Natural killer cell treated with Interleukin-12 subunit alpha and Interleukin-12 subunit beta and Interleukin-15 and Interleukin-18, amount 100 ng/mL, for 72 hours (primary cell): ENCODE measurements around the gene NEU4. TPM values are rescaled to one million over a fixed set of nuclear protein-coding genes. Genes with fewer than 3 reads are reported as not detected.

Source experiments
- ATAC-seq, 2 donors: fragments of 150-1000 bp; cut with Tn5 transposase in 1 of 2; sonication (Bioruptor Pico), chemical (Tn5 transposase) in 1 of 2; 2 replicates each; pipeline ENCODE4 v1.10.0; 2021
- DNase-seq: peaks from one replicate; pipeline ENCODE4 v3.0.0; 2022; ENCODE audit warnings: low spot score
- H3K27ac Mint-ChIP-seq, 2 donors: 1 replicate in 1 of 2; 2 replicates in 1 of 2; pipeline ENCODE4 v1.8.0; 2022; ENCODE audit warnings: mixed read lengths in 2 of 2, mild to moderate bottlenecking in 1 of 2, moderate library complexity in 1 of 2
- H3K27me3 Mint-ChIP-seq, 2 donors: 1 replicate in 1 of 2; 2 replicates in 1 of 2; pipeline ENCODE4 v1.8.0; 2022; ENCODE audit warnings: mixed read lengths in 2 of 2
- H3K36me3 Mint-ChIP-seq: one replicate; pipeline ENCODE4 v1.8.0; 2022; ENCODE audit warnings: mixed read lengths
- H3K4me1 Mint-ChIP-seq, 2 donors: 1 replicate in 1 of 2; 2 replicates in 1 of 2; pipeline ENCODE4 v1.8.0; 2022; ENCODE audit warnings: low read depth in 2 of 2, mixed read lengths in 2 of 2, mild to moderate bottlenecking in 1 of 2
- H3K4me3 Mint-ChIP-seq: one replicate; pipeline ENCODE4 v1.8.0; 2022; ENCODE audit warnings: mixed read lengths
- H3K9me3 Mint-ChIP-seq: 2 replicates; pipeline ENCODE4 v1.8.0; 2022; ENCODE audit warnings: mixed read lengths
- total RNA-seq, 2 donors: library from RNA; stranded (reverse); gene quantifications; one replicate each; pipeline ENCODE4 v1.2.3, GENCODE V29; 2022

Gene NEU4
- total RNA-seq, 2 donors from 2014 or later, result 0.86 to 3.8 TPM

DNA sequence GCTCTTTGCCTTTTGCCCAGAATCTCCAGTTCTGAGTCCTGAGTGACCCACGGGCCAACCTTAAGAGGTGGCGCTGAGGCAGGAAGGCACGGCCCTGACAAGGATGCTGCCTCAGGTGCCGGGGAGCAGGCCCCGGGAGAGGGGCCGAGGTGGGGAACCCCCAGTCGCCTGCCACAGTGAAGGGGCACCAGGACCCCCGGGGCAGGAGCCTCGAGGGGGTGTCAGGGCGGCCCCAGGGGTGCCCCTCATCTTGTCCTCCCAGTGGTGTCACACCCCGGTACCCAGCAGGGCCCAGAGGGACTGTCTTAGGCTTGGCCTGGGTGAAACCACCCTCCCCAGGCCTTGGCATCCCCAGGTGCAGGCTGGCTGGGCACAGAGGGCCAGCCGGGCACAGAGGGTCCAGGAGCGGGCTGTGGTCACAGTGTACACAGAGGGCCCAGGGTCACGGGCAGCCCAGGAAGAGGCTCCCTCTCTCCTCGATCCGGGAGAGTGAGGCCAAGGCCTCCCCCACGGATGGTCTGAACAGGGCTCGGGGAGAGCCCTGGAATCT is 48.7 kb downstream of the NEU4 start:
- H3K27ac Mint-ChIP-seq, result no peak overlapping the region
- peaks cover 14 to 17% of the 10 kb centered on the region in 2 donors for H3K4me1 Mint-ChIP-seq

GRCh38 chr2:241858206-241859016 is 49.4 kb downstream of the NEU4 start, which contains the start of gene PDCD1:
Gene PDCD1, minus strand, starts transcription at chr2:241858894. Its CDS starts 56 bp downstream, at chr2:241858838.
- peak in 1 of 2 donors; percentile 15 for ATAC-seq
- Mint-ChIP-seq H3K4me3 (peak within 1 kb of the TSS; percentile 59), H3K9me3 (peaks cover 4% of the 10 kb centered on the region), H3K27ac (peak within 1 kb of the TSS in 1 of 2 donors; percentile 15), H3K4me1 (peaks cover 22 to 24% of the 10 kb centered on the region in 2 donors), H3K36me3 (peaks cover 8% of the 10 kb centered on the region), H3K27me3 (peaks cover 14 to 15% of the 10 kb centered on the region in 2 donors)
- peak; percentile 58 for DNase-seq

More for the DNA sequence above, 48.7 kb downstream of the NEU4 start:
- peaks cover 8% of the 10 kb centered on the region for H3K36me3 Mint-ChIP-seq
- H3K27me3 Mint-ChIP-seq, result peaks cover 14 to 15% of the 10 kb centered on the region in 2 donors
- peaks cover 4% of the 10 kb centered on the region for H3K9me3 Mint-ChIP-seq
- ATAC-seq (no peak), DNase-seq (peak; percentile 51)
- peak overlapping the region; percentile 16 for H3K4me3 Mint-ChIP-seq

DNA sequence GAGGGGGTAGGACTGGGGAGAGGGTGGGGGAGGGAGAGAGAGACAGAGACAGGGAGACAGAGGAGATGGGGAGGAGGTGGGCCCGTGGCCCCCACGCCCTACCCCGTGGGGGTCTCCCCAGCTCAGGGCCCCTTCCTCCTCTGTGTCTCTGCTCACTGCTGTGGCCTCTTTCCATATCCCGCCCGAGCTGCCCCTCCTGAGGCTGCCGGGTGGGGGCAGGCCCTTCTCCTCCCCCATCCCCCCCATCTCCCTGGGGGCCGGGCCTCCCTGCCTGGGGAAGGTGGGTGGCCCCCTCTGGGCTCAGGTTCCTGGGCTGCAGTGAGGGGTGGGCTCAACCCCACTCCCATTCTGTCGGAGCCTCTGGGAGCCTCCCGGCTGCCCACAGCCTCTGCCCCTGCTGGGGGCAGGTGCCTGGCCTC is 50.0 kb downstream of the NEU4 start:
- ATAC-seq (no peak), DNase-seq (peak; percentile 57)
- Mint-ChIP-seq H3K9me3 (peaks cover 5% of the 10 kb centered on the region), H3K36me3 (peaks cover 10% of the 10 kb centered on the region), H3K4me3 (no peak overlapping the region), H3K27ac (no peak overlapping the region), H3K4me1 (peaks cover 26 to 27% of the 10 kb centered on the region in 2 donors), H3K27me3 (peaks cover 15 to 17% of the 10 kb centered on the region in 2 donors)

GRCh38 chr2:241859436-241860183 is 50.6 kb downstream of the NEU4 start:
- peaks cover 16% of the 10 kb centered on the region for H3K36me3 Mint-ChIP-seq
- DNase-seq, result peak; percentile 61
- H3K4me3 Mint-ChIP-seq, result peak overlapping the region; percentile 59
- peaks cover 10% of the 10 kb centered on the region for H3K9me3 Mint-ChIP-seq
- ATAC-seq, result no peak
- H3K27me3 Mint-ChIP-seq, result peaks cover 21 to 23% of the 10 kb centered on the region in 2 donors
- H3K4me1 Mint-ChIP-seq, result peaks cover 32% of the 10 kb centered on the region in 2 donors
- peak overlapping the region in 1 of 2 donors; percentile 15 for H3K27ac Mint-ChIP-seq

DNA sequence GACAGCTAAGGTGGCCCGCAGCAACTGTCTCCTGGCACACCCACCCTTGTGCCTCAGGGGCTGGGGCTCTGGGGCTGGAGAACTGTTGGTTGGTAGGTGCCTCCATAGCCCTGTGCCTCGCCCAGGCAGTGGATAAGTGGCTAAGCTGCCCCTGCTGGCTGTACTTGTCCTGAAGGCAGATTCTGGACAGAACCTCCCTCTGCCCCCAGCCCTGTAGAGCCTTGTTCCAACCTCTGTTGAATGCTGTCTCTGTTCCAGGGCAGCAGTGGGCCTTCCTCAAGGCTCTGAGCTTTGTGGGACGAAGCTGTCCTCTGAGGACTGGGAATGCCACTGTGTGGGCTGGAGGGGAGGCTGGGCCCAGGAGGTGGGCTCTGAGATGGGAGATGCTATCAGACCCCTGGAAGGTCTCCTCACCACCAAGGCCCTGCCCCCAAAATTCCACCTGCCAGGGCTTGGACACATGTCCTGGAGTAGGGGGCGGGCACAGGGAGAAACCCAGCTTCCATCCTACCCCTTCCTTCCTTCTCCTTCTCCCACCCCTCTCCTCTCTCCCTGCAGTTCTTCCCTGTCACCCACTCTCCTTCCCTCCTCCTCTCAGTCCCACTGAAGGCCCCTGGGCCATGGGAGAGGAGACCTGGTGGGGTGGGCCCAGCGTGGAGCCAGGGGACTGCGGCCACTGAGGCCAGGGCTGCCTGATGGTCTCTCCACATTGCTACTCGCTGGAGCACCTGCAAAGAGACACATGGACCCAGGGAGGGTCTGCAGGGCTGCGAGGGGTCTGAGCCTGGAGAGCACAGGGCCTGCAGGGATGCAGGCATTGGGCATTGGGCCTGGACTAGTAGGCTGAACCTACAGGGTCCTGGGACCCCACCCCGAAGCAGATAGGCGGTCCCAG is 51.4 kb downstream of the NEU4 start:
- H3K36me3 Mint-ChIP-seq, result peaks cover 24% of the 10 kb centered on the region
- H3K27ac Mint-ChIP-seq, result no peak overlapping the region
- peaks cover 16% of the 10 kb centered on the region for H3K9me3 Mint-ChIP-seq
- H3K4me1 Mint-ChIP-seq, result peaks cover 40 to 41% of the 10 kb centered on the region in 2 donors
- DNase-seq (peak; percentile 42), ATAC-seq (no peak)
- no peak overlapping the region for H3K4me3 Mint-ChIP-seq
- peaks cover 29 to 31% of the 10 kb centered on the region in 2 donors for H3K27me3 Mint-ChIP-seq

DNA sequence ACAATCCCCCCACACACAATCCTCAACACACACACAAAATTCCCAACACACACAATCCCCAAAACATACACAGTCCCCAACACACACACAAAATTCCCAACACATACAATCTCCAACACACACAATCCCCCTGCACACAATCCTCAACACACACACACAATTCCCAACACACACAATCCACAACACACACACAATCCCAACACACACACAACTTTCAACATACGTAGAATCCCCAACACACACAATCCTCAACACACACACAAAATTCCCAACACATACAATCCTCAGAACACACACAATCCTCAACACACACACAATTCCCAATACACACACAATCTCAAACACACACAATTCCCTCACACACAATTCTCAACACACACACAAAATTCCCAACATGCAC is 52.3 kb downstream of the NEU4 start:
- ATAC-seq (no peak), DNase-seq (no peak)
- peaks cover 16% of the 10 kb centered on the region for H3K9me3 Mint-ChIP-seq
- peak overlapping the region; percentile 5 to 42 for H3K27ac Mint-ChIP-seq
- H3K27me3 Mint-ChIP-seq, result peaks cover 35 to 38% of the 10 kb centered on the region in 2 donors
- peak overlapping the region; percentile 23 for H3K4me3 Mint-ChIP-seq
- H3K36me3 Mint-ChIP-seq, result peaks cover 30% of the 10 kb centered on the region
- peaks cover 46 to 48% of the 10 kb centered on the region in 2 donors for H3K4me1 Mint-ChIP-seq

GRCh38 chr2:241862093-241862492 is 53.1 kb downstream of the NEU4 start:
- peaks cover 30% of the 10 kb centered on the region for H3K36me3 Mint-ChIP-seq
- ATAC-seq (no peak), DNase-seq (no peak)
- peaks cover 44 to 48% of the 10 kb centered on the region in 2 donors for H3K4me1 Mint-ChIP-seq
- H3K27me3 Mint-ChIP-seq, result peaks cover 35 to 38% of the 10 kb centered on the region in 2 donors
- H3K9me3 Mint-ChIP-seq, result peaks cover 16% of the 10 kb centered on the region
- peak overlapping the region; percentile 23 for H3K4me3 Mint-ChIP-seq
- H3K27ac Mint-ChIP-seq, result peak overlapping the region in 1 of 2 donors; percentile 68

DNA sequence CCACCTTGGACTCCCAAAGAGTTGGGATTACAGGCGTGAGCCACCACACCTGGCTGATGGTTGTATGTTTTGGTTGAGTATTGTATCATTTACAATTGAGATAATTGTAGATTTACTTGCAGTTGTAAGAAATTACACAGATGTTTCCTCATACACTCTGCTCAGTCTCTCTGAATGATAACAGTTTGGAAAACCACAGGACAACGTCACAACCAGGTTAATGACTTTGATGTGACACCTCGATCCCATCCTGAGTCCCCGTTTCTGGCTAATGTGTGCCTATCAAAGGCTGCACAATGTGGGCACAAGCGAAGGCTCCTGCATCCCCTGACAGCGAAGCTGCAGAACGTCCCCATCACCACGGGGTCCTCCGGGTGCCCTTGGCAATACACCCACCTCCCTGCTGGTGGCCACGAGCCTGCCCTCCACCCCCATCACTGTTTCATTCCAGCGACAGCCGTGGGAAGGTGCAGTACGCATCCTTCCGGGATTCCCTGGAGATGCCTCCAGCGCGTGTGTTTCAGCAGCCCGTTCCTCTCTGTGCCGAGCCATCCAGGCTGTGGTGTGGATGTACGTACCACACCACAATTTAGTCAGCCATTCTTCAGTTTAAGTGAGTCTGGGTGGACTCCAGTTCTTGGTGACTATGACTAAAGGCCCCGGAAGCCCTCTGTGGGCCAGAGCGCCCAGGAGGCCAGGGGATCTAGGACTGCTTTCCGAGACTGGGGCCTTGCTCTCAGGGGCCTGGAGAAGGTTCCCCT is 54.0 kb downstream of the NEU4 start:
- Mint-ChIP-seq H3K27ac (peak overlapping the region; percentile 19 to 68), H3K4me3 (peak overlapping the region; percentile 83), H3K27me3 (peaks cover 35 to 38% of the 10 kb centered on the region in 2 donors), H3K4me1 (peaks cover 44 to 52% of the 10 kb centered on the region in 2 donors), H3K9me3 (peaks cover 16% of the 10 kb centered on the region), H3K36me3 (peaks cover 30% of the 10 kb centered on the region)
- DNase-seq, result peak; percentile 44
- ATAC-seq, result peak in 1 of 2 donors; percentile 50

GRCh38 chr2:241863536-241863954 is 54.6 kb downstream of the NEU4 start:
- Mint-ChIP-seq H3K27ac (peak overlapping the region; percentile 19 to 68), H3K27me3 (peaks cover 38% of the 10 kb centered on the region in 2 donors), H3K4me3 (peak overlapping the region; percentile 83), H3K9me3 (peaks cover 16% of the 10 kb centered on the region), H3K36me3 (peaks cover 30% of the 10 kb centered on the region), H3K4me1 (peaks cover 50 to 58% of the 10 kb centered on the region in 2 donors)
- ATAC-seq (peak; percentile 57 to 70), DNase-seq (no peak)

DNA sequence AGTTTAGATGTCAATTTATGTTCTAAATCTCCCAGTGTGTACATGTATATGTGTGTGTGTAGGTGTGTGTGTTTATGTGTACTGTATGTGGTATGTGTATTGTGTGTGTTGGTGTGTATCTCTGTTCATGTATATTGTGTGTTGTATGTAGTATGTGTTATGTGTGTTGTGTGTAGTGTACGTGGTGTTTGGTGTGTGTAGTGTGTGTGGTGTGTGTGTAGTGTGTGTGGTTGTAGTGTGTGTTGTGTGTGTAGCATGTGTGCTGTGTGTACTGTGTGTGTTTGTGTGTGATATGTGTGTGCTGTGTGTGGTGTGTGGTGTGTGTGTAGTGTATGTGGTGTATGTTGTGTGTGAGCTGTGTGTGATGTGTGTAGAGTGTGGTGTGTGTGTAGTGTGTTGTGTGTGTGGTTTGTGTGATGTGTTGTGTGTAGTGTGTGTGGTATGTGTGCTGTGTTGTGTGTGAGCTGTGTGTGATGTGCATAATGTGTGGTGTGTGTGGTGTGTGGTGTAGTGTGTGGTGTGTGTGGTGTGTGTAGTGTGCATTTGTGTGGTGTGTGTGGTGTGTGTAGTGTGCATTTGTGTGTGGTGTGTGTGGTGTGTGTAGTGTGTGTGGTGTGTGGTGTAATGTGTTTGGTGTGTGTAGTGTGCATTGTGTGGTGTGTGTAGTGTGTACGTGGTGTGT is 55.3 kb downstream of the NEU4 start:
- peaks cover 16% of the 10 kb centered on the region for H3K9me3 Mint-ChIP-seq

DNA sequence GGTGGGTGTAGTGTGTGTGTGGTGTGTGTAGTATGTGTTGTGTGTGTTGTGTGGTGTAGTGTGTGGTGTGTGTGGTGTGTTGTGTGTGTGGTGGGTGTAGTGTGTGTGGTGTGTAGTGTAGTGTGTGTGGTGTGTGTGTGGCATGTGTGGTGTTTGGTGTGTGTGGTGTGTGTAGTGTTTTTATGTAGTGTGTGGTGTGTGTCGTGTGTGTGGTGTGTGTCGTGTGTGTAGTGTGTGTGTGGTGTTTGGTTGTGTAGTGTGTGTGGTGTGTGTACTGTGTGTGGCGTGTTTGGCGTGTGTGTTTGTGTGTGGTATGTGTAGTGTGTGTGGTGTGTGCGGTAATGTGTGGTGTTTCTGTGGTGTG is 55.8 kb downstream of the NEU4 start:
- H3K27me3 Mint-ChIP-seq, result peaks cover 34 to 38% of the 10 kb centered on the region in 2 donors
- peak overlapping the region; percentile 35 to 68 for H3K27ac Mint-ChIP-seq
- peaks cover 49 to 66% of the 10 kb centered on the region in 2 donors for H3K4me1 Mint-ChIP-seq
- ATAC-seq (no peak), DNase-seq (no peak)
- peak overlapping the region; percentile 83 for H3K4me3 Mint-ChIP-seq
- peaks cover 16% of the 10 kb centered on the region for H3K9me3 Mint-ChIP-seq
- H3K36me3 Mint-ChIP-seq, result peaks cover 30% of the 10 kb centered on the region

More for the DNA sequence above, 55.3 kb downstream of the NEU4 start:
- peaks cover 30% of the 10 kb centered on the region for H3K36me3 Mint-ChIP-seq
- peaks cover 38% of the 10 kb centered on the region in 2 donors for H3K27me3 Mint-ChIP-seq
- ATAC-seq (no peak), DNase-seq (no peak)
- peak overlapping the region; percentile 35 to 68 for H3K27ac Mint-ChIP-seq
- H3K4me3 Mint-ChIP-seq, result peak overlapping the region; percentile 83
- peaks cover 53 to 64% of the 10 kb centered on the region in 2 donors for H3K4me1 Mint-ChIP-seq
